ENCODE results near the gene MUC5B.

The MUC5B gene

DNA sequence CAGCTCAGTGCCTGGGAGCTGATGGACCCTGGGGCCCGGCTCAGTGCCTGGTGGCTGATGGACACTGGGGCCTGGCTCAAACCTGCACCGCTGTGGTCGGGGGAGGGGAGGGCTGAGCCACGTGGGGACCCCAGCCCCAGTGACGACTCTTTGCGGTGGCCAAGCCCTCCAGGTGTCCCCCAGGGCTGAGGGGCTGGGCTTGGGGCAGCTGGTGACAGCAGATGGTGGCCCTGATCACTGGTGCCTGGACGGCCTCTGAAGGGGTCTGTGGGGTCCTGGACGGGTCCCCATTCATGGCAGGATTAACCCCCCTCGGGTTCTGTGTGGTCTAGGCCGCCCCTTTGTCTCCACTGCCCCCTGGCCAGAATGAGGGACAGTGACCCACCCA is 3.4 kb upstream of the MUC5B start:
- TF ChIP-seq, protein P1, sequence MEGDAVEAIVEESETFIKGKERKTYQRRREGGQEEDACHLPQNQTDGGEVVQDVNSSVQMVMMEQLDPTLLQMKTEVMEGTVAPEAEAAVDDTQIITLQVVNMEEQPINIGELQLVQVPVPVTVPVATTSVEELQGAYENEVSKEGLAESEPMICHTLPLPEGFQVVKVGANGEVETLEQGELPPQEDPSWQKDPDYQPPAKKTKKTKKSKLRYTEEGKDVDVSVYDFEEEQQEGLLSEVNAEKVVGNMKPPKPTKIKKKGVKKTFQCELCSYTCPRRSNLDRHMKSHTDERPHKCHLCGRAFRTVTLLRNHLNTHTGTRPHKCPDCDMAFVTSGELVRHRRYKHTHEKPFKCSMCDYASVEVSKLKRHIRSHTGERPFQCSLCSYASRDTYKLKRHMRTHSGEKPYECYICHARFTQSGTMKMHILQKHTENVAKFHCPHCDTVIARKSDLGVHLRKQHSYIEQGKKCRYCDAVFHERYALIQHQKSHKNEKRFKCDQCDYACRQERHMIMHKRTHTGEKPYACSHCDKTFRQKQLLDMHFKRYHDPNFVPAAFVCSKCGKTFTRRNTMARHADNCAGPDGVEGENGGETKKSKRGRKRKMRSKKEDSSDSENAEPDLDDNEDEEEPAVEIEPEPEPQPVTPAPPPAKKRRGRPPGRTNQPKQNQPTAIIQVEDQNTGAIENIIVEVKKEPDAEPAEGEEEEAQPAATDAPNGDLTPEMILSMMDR (IDR thresholded peaks at IDR 0.05; ENCODE audit: insufficient read depth, low read length, poor library complexity, severe bottlenecking): no peak
- no peak for DNase-seq (ENCODE audit: extremely low read depth, insufficient read length)
- Histone ChIP-seq H3K27me3 (replicated peaks; ENCODE audit: control insufficient read depth, insufficient read depth, low read length) (no peaks in the 10 kb centered on the region), H3K4me3 (replicated peaks; ENCODE audit: low read depth, low read length) (no peak overlapping the region), H3K36me3 (ENCODE audit: control insufficient read depth, insufficient read depth, low read length) (no peaks in the 10 kb centered on the region)

DNA sequence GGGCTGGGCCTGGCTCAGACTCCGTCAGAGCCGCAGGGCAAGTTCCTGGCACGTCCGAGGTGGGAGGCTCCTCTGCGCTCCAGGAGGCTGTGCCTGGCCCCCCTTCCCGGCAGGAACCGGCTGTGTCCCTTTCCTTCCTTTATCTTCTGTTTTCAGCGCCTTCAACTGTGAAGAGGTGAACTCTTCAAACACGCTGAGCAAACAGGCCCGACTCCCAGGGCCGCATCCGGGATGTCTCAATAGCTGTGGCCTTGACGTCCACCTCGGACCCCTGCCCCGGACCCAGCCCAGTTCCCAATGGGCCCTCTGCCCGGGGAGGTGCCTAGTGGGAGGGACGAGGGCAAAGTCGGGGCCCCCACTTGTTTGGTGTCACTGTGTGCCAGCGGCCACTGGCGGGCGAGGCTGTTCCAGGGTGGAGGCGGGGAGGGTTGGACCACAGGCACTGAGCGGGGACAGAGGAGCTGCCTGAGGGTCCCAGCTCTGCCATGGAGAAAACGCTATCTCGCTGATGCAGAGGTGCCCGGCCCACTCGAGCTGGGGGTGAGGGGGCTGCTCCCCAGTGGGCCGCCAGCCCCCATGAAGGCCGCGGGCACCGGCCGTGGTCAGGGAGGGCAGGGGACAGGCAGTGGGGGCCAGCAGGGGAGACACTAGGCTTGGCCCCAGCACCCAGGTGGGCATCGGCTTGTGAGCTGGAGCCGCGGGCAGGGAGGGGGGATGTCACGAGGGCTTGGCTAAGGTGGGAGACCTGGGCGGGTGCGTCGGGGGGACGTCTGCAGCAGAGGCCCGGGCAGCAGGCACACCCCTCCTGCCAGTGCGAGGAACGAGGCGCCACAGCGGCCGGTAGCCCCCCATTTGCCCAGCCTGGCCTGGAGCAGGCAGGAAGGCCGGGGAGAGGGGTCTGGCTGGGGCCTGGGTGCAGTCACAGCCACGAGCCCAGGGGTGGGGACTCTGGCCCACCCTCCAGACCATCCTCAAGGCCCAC is 2.7 kb upstream of the MUC5B start:
- H3K27me3 ChIP-seq (replicated peaks; ENCODE audit: control insufficient read depth, insufficient read depth, low read length): no peaks in the 10 kb centered on the region
- TF ChIP-seq, protein P1 (IDR thresholded peaks at IDR 0.05; ENCODE audit: insufficient read depth, low read length, poor library complexity, severe bottlenecking): no peak
- no peaks in the 10 kb centered on the region for H3K36me3 ChIP-seq (ENCODE audit: control insufficient read depth, insufficient read depth, low read length)
- no peak for DNase-seq (ENCODE audit: extremely low read depth, insufficient read length)
- H3K4me3 ChIP-seq (replicated peaks; ENCODE audit: low read depth, low read length): no peak overlapping the region

DNA sequence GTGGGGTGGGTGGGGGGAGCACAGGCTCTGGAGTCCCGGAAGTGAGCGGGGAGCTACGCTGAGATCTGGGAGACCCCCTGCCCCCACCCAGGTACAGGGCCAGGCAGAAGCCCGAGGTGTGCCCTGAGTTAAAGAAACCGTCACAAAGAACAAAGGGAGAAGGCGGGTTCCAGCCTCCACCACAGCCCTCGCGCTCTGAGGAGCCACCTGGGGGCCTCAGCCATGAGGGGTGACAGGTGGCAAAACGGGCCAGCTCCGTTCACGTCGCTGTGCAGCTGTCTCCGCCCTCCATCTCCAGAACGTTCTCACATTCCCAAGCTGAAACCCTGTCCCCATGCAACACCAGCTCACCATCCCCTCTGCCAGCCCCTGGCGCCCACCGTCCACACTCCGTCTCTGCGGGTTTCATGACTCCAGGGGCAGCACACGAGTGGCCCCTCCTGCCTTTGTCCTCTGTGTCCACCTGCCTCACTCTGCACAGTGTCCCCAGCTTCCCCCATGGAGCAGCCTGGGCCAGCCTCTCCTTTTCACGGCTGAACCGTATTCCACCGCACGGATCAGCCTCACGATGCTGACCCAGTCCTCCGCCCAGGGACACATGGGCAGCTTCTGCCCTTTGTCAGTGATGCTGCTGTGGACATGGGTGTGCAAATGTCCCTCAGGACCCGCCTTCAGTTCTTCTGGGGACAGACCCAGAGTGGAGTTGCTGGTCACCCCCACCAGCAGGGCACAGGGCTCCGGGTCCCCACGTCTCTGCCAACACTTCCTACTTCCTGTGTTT is 1.7 kb upstream of the MUC5B start:
- DNase-seq (ENCODE audit: extremely low read depth, insufficient read length): no peak
- no peak overlapping the region for H3K4me3 ChIP-seq (replicated peaks; ENCODE audit: low read depth, low read length)
- no peaks in the 10 kb centered on the region for H3K36me3 ChIP-seq (ENCODE audit: control insufficient read depth, insufficient read depth, low read length)
- TF ChIP-seq, protein P1 (IDR thresholded peaks at IDR 0.05; ENCODE audit: insufficient read depth, low read length, poor library complexity, severe bottlenecking): no peak
- H3K27me3 ChIP-seq (replicated peaks; ENCODE audit: control insufficient read depth, insufficient read depth, low read length): no peaks in the 10 kb centered on the region

DNA sequence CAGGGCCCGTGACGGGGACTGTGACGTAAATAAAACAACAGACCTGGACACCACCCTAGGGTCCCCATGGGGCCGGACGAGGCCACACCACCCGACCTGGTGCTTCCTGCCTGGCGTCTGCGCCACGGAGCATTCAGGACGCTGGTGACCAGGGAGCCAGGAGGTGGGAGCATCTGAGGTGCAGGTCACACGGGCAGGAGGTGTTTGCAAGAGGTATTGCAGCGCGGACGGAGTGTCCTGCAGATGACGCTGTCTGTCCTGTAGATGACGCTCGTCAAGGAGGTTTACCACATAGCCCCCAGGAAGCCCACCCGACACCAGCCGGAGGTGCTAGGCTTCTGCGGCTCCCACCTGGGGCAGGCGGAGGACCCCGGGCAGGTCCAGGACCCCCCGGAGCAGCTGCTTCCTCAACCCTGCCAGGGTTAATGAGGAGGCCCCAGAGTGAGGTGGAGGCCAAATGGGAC is 986 bp upstream of the MUC5B start:
- Histone ChIP-seq H3K36me3 (ENCODE audit: control insufficient read depth, insufficient read depth, low read length) (no peaks in the 10 kb centered on the region), H3K4me3 (replicated peaks; ENCODE audit: low read depth, low read length) (no peak overlapping the region), H3K27me3 (replicated peaks; ENCODE audit: control insufficient read depth, insufficient read depth, low read length) (no peaks in the 10 kb centered on the region)
- no peak for DNase-seq (ENCODE audit: extremely low read depth, insufficient read length)
- TF ChIP-seq, protein P1 (IDR thresholded peaks at IDR 0.05; ENCODE audit: insufficient read depth, low read length, poor library complexity, severe bottlenecking): no peak

DNA sequence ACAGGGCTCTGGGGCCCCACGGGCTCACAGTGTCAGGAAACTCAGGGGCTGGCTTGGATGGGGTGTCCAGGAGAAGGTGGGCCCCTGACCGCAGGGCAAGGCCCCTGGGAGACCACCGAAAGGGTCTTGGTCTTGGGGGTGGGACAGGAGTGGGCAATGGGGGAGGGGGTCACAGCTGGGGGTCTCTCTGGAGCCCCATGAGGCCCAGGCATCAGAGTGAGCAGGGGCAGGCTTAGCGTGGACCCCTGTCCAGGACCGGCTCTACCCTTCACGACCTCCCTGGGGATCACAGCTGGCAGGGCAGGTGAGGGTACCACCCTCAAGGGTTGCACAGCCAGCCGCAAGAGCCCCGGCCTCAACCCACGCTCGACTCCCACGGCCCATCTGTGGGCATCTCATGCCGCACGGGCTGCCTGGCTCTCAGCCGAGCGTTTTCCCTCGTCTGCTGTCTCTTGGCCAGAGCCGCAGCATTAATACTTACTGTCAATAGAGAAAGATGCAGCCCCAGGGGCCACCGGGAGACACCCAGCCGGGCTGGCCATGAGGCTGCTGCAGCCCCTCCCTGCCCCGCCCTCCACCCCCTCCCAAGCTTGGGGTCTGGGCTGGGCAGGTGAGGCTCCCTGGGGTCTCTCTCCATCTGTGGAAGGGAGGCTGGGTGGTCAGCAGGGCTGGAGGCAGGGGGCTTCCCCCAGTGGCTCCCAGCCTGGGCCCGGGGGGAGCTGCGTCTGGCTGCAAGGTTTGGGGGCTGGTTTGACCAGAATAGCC is 662 bp downstream of the MUC5B start:
- H3K4me3 ChIP-seq (replicated peaks; ENCODE audit: low read depth, low read length): no peak overlapping the region
- TF ChIP-seq, protein P1 (IDR thresholded peaks at IDR 0.05; ENCODE audit: insufficient read depth, low read length, poor library complexity, severe bottlenecking): no peak
- DNase-seq (ENCODE audit: extremely low read depth, insufficient read length): no peak
- no peaks in the 10 kb centered on the region for H3K36me3 ChIP-seq (ENCODE audit: control insufficient read depth, insufficient read depth, low read length)
- H3K27me3 ChIP-seq (replicated peaks; ENCODE audit: control insufficient read depth, insufficient read depth, low read length): no peaks in the 10 kb centered on the region

Measured in GM06990 (cell line).